ENCODE results near the gene PPP2R5C.

- TF ChIP-seq CTCF (IDR thresholded peaks at IDR 0.05), result no peak
- no peak for TF ChIP-seq POLR2A (IDR thresholded peaks at IDR 0.05)
Observed at GRCh38 chr14:101893759-101894158, 132.2 kb downstream of the PPP2R5C start.

Measured in testis (tissue), 2 donors.